Stimulated activated CD4-positive, alpha-beta T cell treated with anti-CD3 and anti-CD28 coated beads, Interleukin-2, amount 100 ng/mL, for 48 hours (primary cell): ENCODE measurements around the gene RPA1.
"Not testable (repeated sequence)": the region's sequence is repeated elsewhere in the genome, so short reads cannot be mapped to it uniquely, and the experiment has no call there.

Source experiments
- DNase-seq, 2 donors: peaks; one replicate each; pipeline ENCODE4 v3.0.0-alpha.2; 2020

Gene RPA1

GRCh38 chr17:1880851-1881630 is 51.2 kb downstream of the RPA1 start:
- DNase-seq: no peak

- DNase-seq: no peak
These were observed 53.0 kb downstream of the RPA1 start for GRCh38 chr17:1882836-1883235.

DNA sequence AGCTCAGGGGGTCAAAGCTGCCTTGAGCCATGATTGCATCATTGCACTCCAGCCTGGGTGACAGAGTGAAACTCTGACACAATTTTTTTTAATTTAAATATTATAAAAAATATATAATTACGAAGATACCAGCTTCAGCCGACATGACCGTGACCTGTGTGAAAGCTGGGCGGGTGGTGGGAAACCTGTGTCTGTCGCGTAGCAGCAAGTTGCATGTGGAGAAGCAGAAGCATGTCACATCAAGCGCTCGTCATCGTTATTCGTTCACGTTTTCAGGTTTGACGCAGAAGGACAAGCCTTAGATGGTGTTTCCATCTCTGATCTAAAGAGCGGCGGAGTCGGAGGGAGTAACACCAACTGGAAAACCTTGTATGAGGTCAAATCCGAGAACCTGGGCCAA is 53.7 kb downstream of the RPA1 start:
- no peak for DNase-seq

GRCh38 chr17:1888741-1889140 is 58.9 kb downstream of the RPA1 start:
- no peak for DNase-seq

GRCh38 chr17:1890758-1891450 is 61.1 kb downstream of the RPA1 start:
- no peak for DNase-seq

DNA sequence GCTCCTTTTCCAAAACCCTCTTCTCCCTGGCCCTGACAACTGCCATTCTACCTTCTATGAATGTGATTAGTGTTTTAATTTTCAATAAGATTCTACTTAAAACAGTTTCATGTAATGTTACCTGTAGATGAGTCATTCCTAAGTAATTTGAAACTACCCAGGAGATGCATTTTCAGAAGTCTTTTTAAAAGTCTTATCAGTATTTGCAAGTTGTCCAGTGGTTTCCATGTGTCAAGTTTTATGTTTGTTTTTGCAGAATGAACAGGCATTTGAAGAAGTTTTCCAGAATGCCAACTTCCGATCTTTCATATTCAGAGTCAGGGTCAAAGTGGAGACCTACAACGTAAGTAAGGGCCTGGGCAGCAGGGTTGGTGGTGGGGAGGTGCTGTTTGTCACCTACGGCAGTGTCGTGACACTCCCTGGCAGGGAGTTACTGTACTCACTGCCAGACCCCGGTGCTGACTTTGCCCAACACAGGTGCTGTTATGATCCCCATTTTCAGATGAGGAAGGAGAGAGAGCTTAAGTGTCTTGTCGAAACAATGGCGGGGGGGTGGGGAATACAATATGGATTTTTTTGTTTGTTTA is 65.0 kb downstream of the RPA1 start:
- no peak for DNase-seq

DNA sequence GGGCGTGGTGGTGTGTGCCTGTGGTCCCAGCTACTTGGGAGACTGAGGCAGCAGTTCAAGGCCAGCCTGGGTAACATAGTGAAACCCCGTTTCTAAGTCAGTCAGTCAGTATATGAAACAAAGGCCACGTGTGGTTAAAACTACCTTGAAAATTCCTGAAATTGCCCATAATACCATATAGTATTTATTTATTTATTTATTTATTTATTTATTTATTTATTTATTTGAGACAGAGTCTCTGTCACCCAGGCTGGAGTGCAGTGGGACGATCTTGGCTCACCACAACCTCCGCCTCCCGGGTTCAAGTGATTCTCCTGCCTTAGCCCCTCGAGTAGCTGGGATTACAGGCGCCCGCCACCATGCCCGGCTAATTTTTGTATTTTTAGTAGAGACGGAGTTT is 65.7 kb downstream of the RPA1 start:
- not testable (repeated sequence) for DNase-seq

DNA sequence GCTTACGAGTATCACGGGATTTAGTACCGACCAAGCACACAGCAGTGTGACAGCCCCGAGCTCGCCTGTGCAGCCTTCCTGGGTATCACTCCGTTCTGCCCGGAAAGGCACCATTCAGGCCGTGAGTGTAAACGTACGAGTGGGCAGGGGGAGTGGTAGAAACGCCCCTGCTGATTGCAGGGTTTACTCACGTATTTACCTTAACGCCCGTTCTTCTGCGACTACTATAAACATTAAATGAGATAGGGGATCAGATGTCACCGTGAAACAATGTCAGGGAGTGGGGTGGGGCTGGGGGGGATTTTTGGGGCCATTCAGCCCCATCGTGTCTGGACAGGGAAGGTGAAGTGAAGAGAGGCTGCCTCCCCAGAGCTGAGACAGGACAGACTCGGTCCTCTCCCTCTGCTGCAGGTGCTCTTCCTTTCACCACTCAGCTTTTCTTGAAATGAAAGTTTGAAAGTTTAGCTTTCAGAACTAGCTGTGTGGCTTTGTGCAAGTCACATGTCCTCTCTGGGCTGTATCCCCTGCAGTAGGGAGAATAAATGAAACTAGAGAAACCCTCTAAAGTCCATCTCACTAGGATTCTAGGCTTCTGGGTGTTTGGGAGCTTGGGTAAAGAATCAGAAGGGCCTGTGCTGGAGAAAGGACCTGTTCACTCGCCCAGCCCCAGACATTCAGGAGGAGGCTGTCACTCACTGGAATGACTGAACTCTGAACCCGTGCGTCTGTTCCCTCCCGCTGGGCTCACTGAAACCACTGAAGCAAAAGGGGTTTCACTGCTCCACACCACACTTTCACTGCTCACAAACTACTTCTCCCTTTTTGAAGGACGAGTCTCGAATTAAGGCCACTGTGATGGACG is 66.7 kb downstream of the RPA1 start:
- DNase-seq: no peak

DNA sequence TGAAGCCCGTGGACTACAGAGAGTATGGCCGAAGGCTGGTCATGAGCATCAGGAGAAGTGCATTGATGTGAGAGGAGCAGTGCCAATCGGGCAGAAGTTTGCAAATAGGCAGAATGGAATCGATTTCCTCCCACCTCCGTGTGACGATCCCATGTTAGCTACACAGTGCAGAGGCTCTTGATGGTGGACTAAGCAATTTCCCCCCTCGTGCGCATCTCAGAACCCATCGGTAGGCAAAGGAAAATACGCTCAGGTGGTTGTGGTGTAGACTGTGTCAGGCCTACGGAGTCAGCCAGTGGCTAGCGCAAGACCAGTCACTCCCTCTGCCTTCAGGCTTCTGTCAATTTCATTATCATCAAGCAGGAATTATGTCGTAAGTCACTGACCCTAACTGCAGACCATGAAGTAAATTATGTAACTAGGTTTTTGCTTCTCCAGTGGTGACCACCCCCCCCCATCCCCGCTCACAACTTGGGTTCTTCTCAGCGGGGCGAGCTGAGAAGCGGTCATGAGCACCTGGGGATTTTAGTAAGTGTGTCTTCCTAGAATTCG is 67.4 kb downstream of the RPA1 start:
- no peak for DNase-seq

DNA sequence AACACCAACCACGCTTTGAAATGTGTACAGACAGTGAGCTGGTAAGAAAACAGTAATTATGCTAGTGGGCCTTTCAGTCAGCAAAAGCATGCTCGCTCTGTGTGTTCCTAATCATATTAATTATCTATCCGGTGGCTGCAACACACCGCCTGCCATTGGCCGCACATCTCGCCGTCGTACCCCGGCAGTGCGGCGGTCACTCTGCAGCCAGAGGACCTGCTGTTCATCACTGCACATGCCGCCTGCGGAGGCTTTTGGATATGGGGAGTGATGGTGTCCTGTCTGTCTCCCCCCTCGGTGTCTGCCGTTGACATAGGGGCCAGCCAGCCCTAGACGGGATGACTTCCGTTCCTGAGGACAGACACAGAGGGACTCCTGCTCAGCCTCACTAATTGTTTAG is 68.5 kb downstream of the RPA1 start:
- no peak for DNase-seq

GRCh38 chr17:1898872-1899271 is 69.1 kb downstream of the RPA1 start:
- no peak for DNase-seq

DNA sequence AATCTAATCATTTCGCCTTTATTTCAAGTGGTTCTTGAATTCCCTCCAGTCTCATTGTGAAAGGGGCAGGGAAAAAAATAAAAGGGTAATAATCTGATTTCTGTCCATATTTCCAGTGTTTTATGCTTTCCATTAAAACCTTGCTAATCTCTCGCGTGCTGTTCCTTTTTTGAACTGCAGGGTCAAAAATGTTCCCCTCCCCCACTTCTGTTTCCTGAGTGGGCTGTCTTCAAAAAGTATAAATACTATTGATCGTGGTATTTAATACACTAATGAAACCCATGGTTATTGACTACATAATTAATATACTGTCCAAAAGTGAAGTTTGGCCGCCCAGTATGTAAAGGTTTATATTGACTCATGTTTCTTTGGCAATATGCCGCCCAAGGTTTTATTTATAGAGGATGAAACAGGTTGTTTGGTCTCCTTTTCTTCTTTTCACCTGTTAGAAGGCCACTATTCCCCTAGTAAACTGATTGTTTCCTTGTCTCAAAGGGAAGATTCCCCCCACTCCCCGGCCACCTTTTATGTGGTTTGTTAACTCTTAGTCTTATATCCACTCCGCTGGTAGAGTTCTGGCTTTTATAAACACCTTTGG is 69.7 kb downstream of the RPA1 start:
- DNase-seq: no peak

GRCh38 chr17:1904273-1905182 is 74.7 kb downstream of the RPA1 start:
- DNase-seq: no peak

- DNase-seq: no peak
These were observed 75.5 kb downstream of the RPA1 start for GRCh38 chr17:1905190-1905913.

- DNase-seq: no peak
These were observed 76.9 kb downstream of the RPA1 start for GRCh38 chr17:1906662-1907101.

GRCh38 chr17:1907216-1907631 is 77.4 kb downstream of the RPA1 start:
- DNase-seq: no peak

DNA sequence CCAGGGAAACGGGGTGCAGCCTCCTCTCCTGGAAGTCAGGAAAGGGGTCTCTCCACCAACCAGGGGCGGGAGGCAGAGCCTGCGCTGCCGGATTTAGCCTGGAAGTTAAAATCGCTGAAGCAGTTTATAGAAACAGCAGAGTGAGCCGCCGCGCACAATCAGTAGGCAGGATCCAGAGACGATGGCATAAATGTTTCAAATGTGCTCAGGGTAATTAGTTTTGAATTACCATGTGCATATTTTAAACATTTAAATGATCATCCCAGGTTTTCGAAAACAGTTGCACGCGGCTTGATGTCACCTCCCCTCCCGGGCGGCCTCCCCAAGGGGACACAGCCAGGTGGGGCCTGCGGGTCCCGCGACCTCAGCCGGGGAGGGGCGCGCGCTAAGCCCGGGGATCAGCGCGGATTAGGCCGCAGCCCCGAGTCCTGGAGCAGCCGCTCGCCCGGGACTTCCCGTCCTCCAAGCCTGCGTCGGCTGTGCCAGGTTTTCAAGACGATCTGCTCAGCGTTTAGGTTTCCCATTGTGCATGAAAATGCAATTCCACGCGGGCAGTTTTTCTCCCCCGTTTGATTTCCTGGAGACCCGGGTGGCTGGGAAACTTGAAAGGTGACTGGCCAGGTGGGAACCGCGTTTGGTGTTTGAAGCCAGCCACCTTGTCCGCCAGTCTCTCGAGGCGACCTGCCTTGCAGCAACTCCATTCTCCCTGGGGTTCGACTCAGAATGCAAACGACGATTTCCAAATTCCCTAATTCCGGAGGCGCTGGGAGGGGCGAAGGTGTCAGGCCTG is 78.3 kb downstream of the RPA1 start:
- no peak for DNase-seq

- peak; percentile 13 to 25 for DNase-seq
These were observed 79.0 kb downstream of the RPA1 start for GRCh38 chr17:1908699-1909309.

DNA sequence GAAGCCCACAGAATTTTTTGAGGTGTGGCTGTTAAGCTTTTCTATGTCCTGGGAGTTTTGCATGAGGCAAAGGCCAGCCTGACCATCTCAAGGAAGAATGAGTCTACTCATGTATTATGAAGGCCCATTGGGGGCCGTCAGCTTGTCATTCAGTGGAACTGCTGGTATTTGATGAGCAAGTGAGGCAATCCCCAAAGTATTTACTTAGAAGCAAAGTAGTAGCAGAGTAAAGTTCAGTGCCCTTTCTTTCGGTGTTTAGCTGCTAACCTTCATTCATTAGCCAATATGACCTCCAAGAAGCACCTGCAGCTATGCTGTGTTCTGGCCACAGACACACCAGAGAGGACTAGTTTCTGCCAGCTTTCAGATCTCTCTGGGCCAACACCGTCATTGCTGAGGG is 80.2 kb downstream of the RPA1 start:
- no peak for DNase-seq
